Keratinocyte (primary cell): ENCODE results near the gene ASF1A. TPM values are rescaled to one million over a fixed set of nuclear protein-coding genes. Genes with fewer than 3 reads are reported as not detected.

Source experiments
- DNase-seq: peaks from one replicate; pipeline ENCODE4 v3.0.0-alpha.2; 2011; ENCODE audit warnings: low read depth, missing footprints, low spot score
- FAIRE-seq: peaks from 2 replicates; lab custom pipeline; 2011; peaks lifted over from hg19 to GRCh38; lab: Jason Lieb, UNC
- H2AFZ ChIP-seq: 2 replicates; pipeline ENCODE4 v1.6.0; 2012; ENCODE audit warnings: low read length, control low read depth, inconsistent platforms; ENCODE audit not compliant: control insufficient read depth
- H3K27ac ChIP-seq: 2 replicates; pipeline ENCODE4 v1.5.1; 2011; ENCODE audit warnings: low read length; ENCODE audit not compliant: control insufficient read depth, insufficient read depth
- H3K27me3 ChIP-seq: 3 replicates; pipeline ENCODE4 v1.6.0; 2011; ENCODE audit warnings: low read length; ENCODE audit not compliant: control insufficient read depth, insufficient read depth; ENCODE audit errors: extremely low read depth
- H3K36me3 ChIP-seq, 2 experiments: 2 replicates in 1 of 2; 3 replicates in 1 of 2; pipeline ENCODE4 v1.5.1; 2011; ENCODE audit warnings: low read length in 2 of 2, mild to moderate bottlenecking in 1 of 2; ENCODE audit not compliant: control insufficient read depth in 2 of 2, insufficient read depth in 2 of 2; ENCODE audit errors: extremely low read depth in 1 of 2
- H3K4me1 ChIP-seq: 3 replicates; pipeline ENCODE4 v1.5.1; 2011; ENCODE audit warnings: low read length; ENCODE audit not compliant: control insufficient read depth, insufficient read depth; ENCODE audit errors: extremely low read depth
- H3K4me2 ChIP-seq: 3 replicates; pipeline ENCODE4 v1.6.0; 2011; ENCODE audit warnings: low read depth, low read length; ENCODE audit not compliant: control insufficient read depth, insufficient read depth; ENCODE audit errors: extremely low read depth
- H3K4me3 ChIP-seq, 3 experiments: fragments of 200-600 bp in 1 of 3; sonication (generic) in 1 of 3; 2 replicates in 2 of 3; 3 replicates in 1 of 3; pipeline ENCODE4 v1.5.1; 2011 to 2016; ENCODE audit warnings: low read length in 3 of 3, mild to moderate bottlenecking in 3 of 3, control low read depth in 2 of 3, inconsistent platforms in 1 of 3, low read depth in 1 of 3, mixed read lengths in 1 of 3, mixed run types in 1 of 3, moderate library complexity in 1 of 3; ENCODE audit not compliant: control insufficient read depth in 2 of 3, insufficient read depth in 2 of 3; ENCODE audit errors: extremely low read depth in 1 of 3
- H3K79me2 ChIP-seq: 2 replicates; pipeline ENCODE4 v1.6.0; 2012; ENCODE audit warnings: low read length; ENCODE audit not compliant: control insufficient read depth, insufficient read depth
- H3K9ac ChIP-seq: 3 replicates; pipeline ENCODE4 v1.6.0; 2011; ENCODE audit warnings: low read length; ENCODE audit not compliant: control insufficient read depth, insufficient read depth; ENCODE audit errors: extremely low read depth
- H3K9me1 ChIP-seq: 3 replicates; pipeline ENCODE4 v1.6.0; 2011; ENCODE audit warnings: low read length; ENCODE audit not compliant: control insufficient read depth, insufficient read depth; ENCODE audit errors: extremely low read depth
- H3K9me3 ChIP-seq: 2 replicates; pipeline ENCODE4 v1.5.1; 2012; ENCODE audit warnings: low read depth, low read length; ENCODE audit not compliant: control insufficient read depth
- H4K20me1 ChIP-seq: 3 replicates; pipeline ENCODE4 v1.6.0; 2011; ENCODE audit warnings: low read length; ENCODE audit not compliant: control insufficient read depth, insufficient read depth; ENCODE audit errors: extremely low read depth
- EZH2 ChIP-seq: IDR thresholded peaks from one replicate; pipeline ENCODE4 v1.6.1; 2012; ENCODE audit warnings: inconsistent platforms, mild to moderate bottlenecking, low read length, moderate library complexity
- dilution Hi-C: fragments of 300-500 bp; cut with MboI; formaldehyde crosslinking; loops from one replicate; pipeline ENCODE4 v1.7.0; 2020; ENCODE audit warnings: low sequenced_read_pairs; ENCODE audit not compliant: extremely low pct_ligation_motif_present
- polyA plus RNA-seq, 5 experiments: library from polyadenylated mRNA; depleted of rRNA in 3 of 5; stranded (reverse) in 3 of 5; stranded (forward) in 1 of 5; unstranded in 1 of 5; fragments of >200 nt; gene quantifications; 1 replicate in 1 of 5; 2 replicates in 3 of 5; 3 replicates in 1 of 5; pipeline versions ENCODE4 v1.2.1 to v1.2.3, GENCODE V29; 2011 to 2012; ENCODE audit warnings: missing spikeins in 2 of 5, low read depth in 1 of 5, low replicate concordance in 1 of 5
- TF ChIP-seq, protein P1 (sequence below), 3 experiments: IDR thresholded peaks in 1 of 3; conservative IDR thresholded peaks in 1 of 3; optimal IDR thresholded peaks in 1 of 3; 2 replicates in 2 of 3; 3 replicates in 1 of 3; pipeline versions ENCODE3 to v1.5.1; 2011; ENCODE audit warnings: low read length in 3 of 3, mild to moderate bottlenecking in 3 of 3, moderate library complexity in 2 of 3, control low read depth in 1 of 3, inconsistent platforms in 1 of 3; ENCODE audit not compliant: insufficient read depth in 2 of 3; ENCODE audit errors: extremely low read depth in 1 of 3

ASF1A gene
- polyA plus RNA-seq, 1 donor (not counting 4 experiments of a cell fraction or from before 2014, with no cell fraction given), result 19.9 TPM

DNA sequence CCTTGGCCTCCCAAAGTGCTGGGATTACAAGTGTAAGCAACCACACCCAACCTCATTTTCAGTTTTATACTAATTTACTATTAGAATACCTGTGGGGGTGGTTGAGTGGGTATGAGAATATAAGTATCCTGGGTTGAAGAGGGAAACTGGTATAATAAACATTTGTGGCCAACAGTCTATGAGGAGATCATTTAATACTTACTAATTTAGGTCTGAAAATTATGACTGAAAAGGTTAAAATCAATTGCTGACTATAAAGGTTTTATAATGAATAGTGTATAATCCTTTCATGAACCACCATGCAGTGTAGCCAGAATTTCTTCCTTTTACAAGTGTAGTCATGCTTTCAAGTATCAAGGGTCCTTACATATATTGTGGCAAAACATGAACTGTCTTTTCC, 11.1 kb downstream of the ASF1A start:
- FAIRE-seq (no peak), DNase-seq (no peak)
- peaks cover 2 to 19% of the 10 kb centered on the region in 2 experiments for H3K36me3 ChIP-seq
- no peaks in the 10 kb centered on the region for H4K20me1 ChIP-seq
- H3K4me2 ChIP-seq, result no peak overlapping the region
- no peaks in the 10 kb centered on the region for H3K27me3 ChIP-seq
- H3K9ac ChIP-seq, result no peak overlapping the region
- H2AFZ ChIP-seq, result no peak overlapping the region
- H3K9me3 ChIP-seq, result no peaks in the 10 kb centered on the region
- peaks cover 16% of the 10 kb centered on the region for H3K4me1 ChIP-seq
- TF ChIP-seq, protein P1, sequence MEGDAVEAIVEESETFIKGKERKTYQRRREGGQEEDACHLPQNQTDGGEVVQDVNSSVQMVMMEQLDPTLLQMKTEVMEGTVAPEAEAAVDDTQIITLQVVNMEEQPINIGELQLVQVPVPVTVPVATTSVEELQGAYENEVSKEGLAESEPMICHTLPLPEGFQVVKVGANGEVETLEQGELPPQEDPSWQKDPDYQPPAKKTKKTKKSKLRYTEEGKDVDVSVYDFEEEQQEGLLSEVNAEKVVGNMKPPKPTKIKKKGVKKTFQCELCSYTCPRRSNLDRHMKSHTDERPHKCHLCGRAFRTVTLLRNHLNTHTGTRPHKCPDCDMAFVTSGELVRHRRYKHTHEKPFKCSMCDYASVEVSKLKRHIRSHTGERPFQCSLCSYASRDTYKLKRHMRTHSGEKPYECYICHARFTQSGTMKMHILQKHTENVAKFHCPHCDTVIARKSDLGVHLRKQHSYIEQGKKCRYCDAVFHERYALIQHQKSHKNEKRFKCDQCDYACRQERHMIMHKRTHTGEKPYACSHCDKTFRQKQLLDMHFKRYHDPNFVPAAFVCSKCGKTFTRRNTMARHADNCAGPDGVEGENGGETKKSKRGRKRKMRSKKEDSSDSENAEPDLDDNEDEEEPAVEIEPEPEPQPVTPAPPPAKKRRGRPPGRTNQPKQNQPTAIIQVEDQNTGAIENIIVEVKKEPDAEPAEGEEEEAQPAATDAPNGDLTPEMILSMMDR (optimal IDR thresholded peaks at IDR 0.05 in 1 of 3, IDR thresholded peaks at IDR 0.05 in 1 of 3, conservative IDR thresholded peaks at IDR 0.05 in 1 of 3; ENCODE audit: extremely low read depth in 1 of 3, insufficient read depth in 2 of 3, low read length in 3 of 3), result no peak
- TF ChIP-seq EZH2, result no peak
- dilution Hi-C loops, result no loop called here
- no peak overlapping the region for H3K27ac ChIP-seq
- H3K79me2 ChIP-seq, result peaks cover 11% of the 10 kb centered on the region
- H3K4me3 ChIP-seq, result no peak overlapping the region
- no peaks in the 10 kb centered on the region for H3K9me1 ChIP-seq

DNA sequence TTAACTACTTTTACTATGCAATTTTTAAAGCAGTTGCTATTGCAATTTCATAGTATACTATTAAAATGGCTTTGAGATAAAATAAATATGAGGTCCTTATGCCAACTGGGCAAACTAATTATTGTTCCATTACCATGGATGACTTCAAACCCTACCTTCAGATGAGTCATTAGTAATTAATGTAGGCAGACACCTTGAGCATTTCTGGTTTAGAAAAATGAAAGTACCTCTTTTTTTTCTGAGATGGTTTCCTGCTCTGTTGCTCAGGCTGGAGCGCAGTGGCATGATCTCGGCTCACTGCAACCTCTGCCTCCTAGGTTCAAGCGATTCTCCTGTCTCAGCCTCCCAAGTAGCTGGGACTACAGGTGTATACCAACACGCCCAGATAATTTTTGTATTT, 11.9 kb downstream of the ASF1A start:
- FAIRE-seq (no peak), DNase-seq (no peak)
- peaks cover 2 to 22% of the 10 kb centered on the region in 2 experiments for H3K36me3 ChIP-seq
- H2AFZ ChIP-seq, result no peak overlapping the region
- no peak for TF ChIP-seq EZH2
- TF ChIP-seq, protein P1 (optimal IDR thresholded peaks at IDR 0.05 in 1 of 3, IDR thresholded peaks at IDR 0.05 in 1 of 3, conservative IDR thresholded peaks at IDR 0.05 in 1 of 3; ENCODE audit: extremely low read depth in 1 of 3, insufficient read depth in 2 of 3, low read length in 3 of 3), result no peak
- H3K79me2 ChIP-seq, result peaks cover 9% of the 10 kb centered on the region
- H3K4me1 ChIP-seq, result peaks cover 16% of the 10 kb centered on the region
- no peak overlapping the region for H3K9ac ChIP-seq
- H4K20me1 ChIP-seq, result no peaks in the 10 kb centered on the region
- no peak overlapping the region for H3K27ac ChIP-seq
- H3K9me3 ChIP-seq, result no peaks in the 10 kb centered on the region
- H3K27me3 ChIP-seq, result no peaks in the 10 kb centered on the region
- dilution Hi-C loops, result no loop called here
- H3K9me1 ChIP-seq, result no peaks in the 10 kb centered on the region
- no peak overlapping the region for H3K4me2 ChIP-seq
- no peak overlapping the region for H3K4me3 ChIP-seq
